HepG2 (cell line): ENCODE results near the gene SEPTIN2.

Experiments used
- CTCF ChIP-seq: sonication (generic); formaldehyde crosslinking; IDR thresholded peaks from 2 replicates; pipeline ENCODE4 v1.5.0; 2020; ENCODE audit warnings: mild to moderate bottlenecking, missing genetic modification reagents, moderate library complexity
- KLF13 ChIP-seq: sonication (generic); formaldehyde crosslinking; IDR thresholded peaks from 2 replicates; pipeline ENCODE4 v1.4.0; 2020; ENCODE audit warnings: mild to moderate bottlenecking, missing genetic modification reagents
- NAIF1 ChIP-seq: sonication (generic); formaldehyde crosslinking; IDR thresholded peaks from 2 replicates; pipeline ENCODE4 v1.5.0; 2020; ENCODE audit warnings: mild to moderate bottlenecking, missing genetic modification reagents, borderline replicate concordance
- THRA ChIP-seq: sonication (generic); formaldehyde crosslinking; IDR thresholded peaks from 2 replicates; pipeline ENCODE4 v1.4.0; 2020; ENCODE audit warnings: missing genetic modification reagents, borderline replicate concordance
- WIZ ChIP-seq: sonication (generic); formaldehyde crosslinking; IDR thresholded peaks from 2 replicates; pipeline ENCODE4 v1.5.1; 2020; ENCODE audit warnings: mild to moderate bottlenecking, missing genetic modification reagents
- ZNF253 ChIP-seq: sonication (generic); formaldehyde crosslinking; IDR thresholded peaks from 2 replicates; pipeline ENCODE4 v1.8.0; 2022; ENCODE audit warnings: mild to moderate bottlenecking, missing genetic modification reagents, borderline replicate concordance

- TF ChIP-seq CTCF (CRISPR knock-in tag), result no peak
- no peak for TF ChIP-seq WIZ (CRISPR knock-in tag)
- TF ChIP-seq THRA (CRISPR knock-in tag), result no peak
- no peak for TF ChIP-seq NAIF1
- no peak for TF ChIP-seq ZNF253 (CRISPR knock-in tag)
- no peak for TF ChIP-seq KLF13 (CRISPR knock-in tag)
Observed at GRCh38 chr2:241389697-241390096, 74.0 kb downstream of the SEPTIN2 start.
